PC-9 (cell line): ENCODE measurements around the gene MAGI2. TPM values are rescaled to one million over a fixed set of nuclear protein-coding genes. Genes with fewer than 3 reads are reported as not detected.

Source experiments
- BruUV-seq: library from RNA; stranded (reverse); fragments of 400-500 nt; replicated peaks from 2 replicates; lab custom pipeline; 2021; lab: Mats Ljungman, UMichigan
- CTCF ChIA-PET: fragments of 300-600 bp; sonication (Branson Sonifier 250); formaldehyde crosslinking; loops from one replicate; lab custom pipeline; 2022; ENCODE audit warnings: antibody characterized with exemption; lab: Charles Lee
- POLR2A ChIA-PET: fragments of 300-600 bp; sonication (Branson Sonifier 250); formaldehyde crosslinking; loops from one replicate; lab custom pipeline; 2022; ENCODE audit warnings: antibody characterized with exemption; ENCODE audit not compliant: unreplicated experiment; lab: Charles Lee
- DNase-seq, 2 experiments: peaks; one replicate each; pipeline versions ENCODE4 v3.0.0 to v3.0.0-alpha.2; 2015 to 2022; ENCODE audit warnings: mixed read lengths in 1 of 2
- H2AFZ ChIP-seq: fragments of 200-600 bp; sonication (generic); 2 replicates; pipeline ENCODE4 v1.8.1; 2017; ENCODE audit warnings: antibody characterized with exemption
- H3F3A ChIP-seq: fragments of 200-600 bp; sonication (generic); 2 replicates; pipeline ENCODE4 v1.8.1; 2017; ENCODE audit warnings: antibody characterized with exemption, mild to moderate bottlenecking, low read depth; ENCODE audit not compliant: insufficient read depth
- H3K27ac ChIP-seq: fragments of 200-600 bp; sonication (generic); 2 replicates; pipeline ENCODE4 v1.6.1; 2016; ENCODE audit warnings: mixed run types
- H3K27me3 ChIP-seq: fragments of 200-600 bp; sonication (generic); 2 replicates; pipeline ENCODE4 v1.6.1; 2016; ENCODE audit warnings: low read depth, mixed run types; ENCODE audit not compliant: insufficient read depth
- H3K36me3 ChIP-seq: fragments of 200-600 bp; sonication (generic); 2 replicates; pipeline ENCODE4 v1.6.1; 2016; ENCODE audit warnings: low read depth, mixed run types
- H3K4me1 ChIP-seq: fragments of 200-600 bp; sonication (generic); replicated peaks from 2 replicates; pipeline ENCODE4 v1.6.1; 2016; ENCODE audit warnings: mixed run types; ENCODE audit not compliant: insufficient read depth
- H3K4me2 ChIP-seq: fragments of 200-600 bp; sonication (generic); 2 replicates; pipeline ENCODE4 v1.6.1; 2017; ENCODE audit warnings: mixed run types
- H3K4me3 ChIP-seq: fragments of 200-600 bp; sonication (generic); 2 replicates; pipeline ENCODE4 v1.6.1; 2016; ENCODE audit warnings: mixed run types
- H3K79me2 ChIP-seq: fragments of 200-600 bp; sonication (generic); 2 replicates; pipeline ENCODE4 v1.6.1; 2017; ENCODE audit warnings: low read depth, mixed run types
- H3K9me2 ChIP-seq: fragments of 200-600 bp; sonication (generic); 2 replicates; pipeline ENCODE4 v1.8.1; 2017; ENCODE audit warnings: mild to moderate bottlenecking; ENCODE audit not compliant: insufficient read depth
- H3K9me3 ChIP-seq: fragments of 200-600 bp; sonication (generic); 2 replicates; pipeline ENCODE4 v1.8.1; 2016; ENCODE audit warnings: low read depth; ENCODE audit not compliant: insufficient read depth
- H4K20me1 ChIP-seq: fragments of 200-600 bp; sonication (generic); 2 replicates; pipeline ENCODE4 v1.8.1; 2017; ENCODE audit not compliant: insufficient read depth
- CTCF ChIP-seq: fragments of 200-600 bp; sonication (generic); conservative IDR thresholded peaks from 2 replicates; pipeline ENCODE4 v1.6.1; 2017; ENCODE audit warnings: mixed run types, antibody characterized with exemption, mild to moderate bottlenecking, moderate library complexity
- EZH2 ChIP-seq: fragments of 200-600 bp; sonication (generic); IDR thresholded peaks from 2 replicates; pipeline ENCODE4 v1.8.0; 2017; ENCODE audit warnings: antibody characterized with exemption, low read depth
- intact Hi-C: fragments of 100-400 bp; cut with micrococcal nuclease; formaldehyde crosslinking; loops from one replicate; pipeline ENCODE4 v1.10.0; 2022; ENCODE audit not compliant: unreplicated experiment
- total RNA-seq: library from RNA; stranded (reverse); gene quantifications from 2 replicates; pipeline ENCODE4 v1.2.3, GENCODE V29; 2021

The MAGI2 gene
- total RNA-seq, 1 experiment from 2014 or later, result 0.92 TPM

- H3K36me3 ChIP-seq, result no peaks in the 10 kb centered on the region
- ChIA-PET CTCF (no interaction called here), POLR2A (no interaction called here)
- TF ChIP-seq CTCF, result no peak
- no peaks in the 10 kb centered on the region for H3K9me3 ChIP-seq
- H4K20me1 ChIP-seq, result no peaks in the 10 kb centered on the region
- no TSS peak for BruUV-seq
- intact Hi-C loops, result no loop called here
- no peaks in the 10 kb centered on the region for H3K27me3 ChIP-seq
- H2AFZ ChIP-seq, result no peak overlapping the region
- H3K9me2 ChIP-seq, result peaks cover 4% of the 10 kb centered on the region; the same call in 1 of the 2 replicates
- H3K27ac ChIP-seq, result no peak overlapping the region
- no peaks in the 10 kb centered on the region for H3K4me1 ChIP-seq
- no peak overlapping the region for H3K4me3 ChIP-seq
- no peaks in the 10 kb centered on the region for H3K79me2 ChIP-seq
- H3K4me2 ChIP-seq, result no peak overlapping the region
- no peaks in the 10 kb centered on the region for H3F3A ChIP-seq
- no peak for DNase-seq
Measured at GRCh38 chr7:78254726-78255055, 1198.8 kb downstream of the MAGI2 start.

DNA sequence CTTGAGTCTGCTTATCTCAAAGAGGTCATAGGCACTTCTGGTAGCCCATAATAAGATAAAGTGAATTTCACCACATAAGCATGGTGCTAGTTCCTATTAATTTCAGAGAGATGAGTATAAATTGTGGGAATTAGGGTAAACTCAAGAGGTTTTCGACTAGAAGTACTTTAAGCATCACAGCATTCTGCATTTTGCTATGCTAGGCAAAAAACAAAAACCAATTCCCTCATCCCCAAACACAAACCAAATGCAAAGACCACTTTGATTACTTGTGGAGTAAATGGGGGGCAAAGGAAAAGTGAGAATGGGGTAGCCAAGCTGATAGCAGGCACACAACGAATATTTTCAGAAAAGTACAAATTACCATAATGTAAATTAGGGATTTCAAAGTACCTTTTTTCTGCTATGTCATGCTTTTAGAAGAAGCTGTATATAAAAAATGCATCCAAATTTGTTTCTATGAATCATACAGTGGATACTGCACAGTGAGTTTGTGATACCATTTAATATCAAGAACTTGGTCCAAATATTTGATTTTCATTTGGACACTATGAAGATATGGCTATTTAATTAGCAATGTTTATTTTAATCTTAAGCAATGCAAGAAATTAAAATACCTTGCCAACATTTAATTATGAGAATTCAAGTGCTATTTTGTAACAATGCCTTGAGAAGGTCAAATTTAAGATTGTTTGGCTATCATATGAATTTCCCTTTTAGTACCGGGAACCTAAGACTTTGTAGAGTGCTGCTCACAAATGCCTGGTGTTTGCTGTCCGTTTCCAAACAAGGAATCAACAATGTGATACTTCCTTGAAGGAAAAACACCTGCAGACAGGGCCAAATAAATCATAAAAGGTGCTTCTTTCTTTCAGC, 1199.4 kb downstream of the MAGI2 start:
- Histone ChIP-seq H3K27ac (no peak overlapping the region), H3F3A (no peaks in the 10 kb centered on the region), H3K4me1 (no peaks in the 10 kb centered on the region), H3K27me3 (no peaks in the 10 kb centered on the region), H3K36me3 (no peaks in the 10 kb centered on the region), H3K4me3 (no peak overlapping the region), H4K20me1 (no peaks in the 10 kb centered on the region), H3K9me3 (no peaks in the 10 kb centered on the region), H3K9me2 (peaks cover 4% of the 10 kb centered on the region; the same call in 1 of the 2 replicates), H2AFZ (no peak overlapping the region), H3K79me2 (no peaks in the 10 kb centered on the region), H3K4me2 (no peak overlapping the region)
- intact Hi-C loops, result no loop called here
- no TSS peak for BruUV-seq
- no peak for DNase-seq
- ChIA-PET CTCF (no interaction called here), POLR2A (no interaction called here)
- TF ChIP-seq CTCF, result no peak
- TF ChIP-seq EZH2, result no peak

DNA sequence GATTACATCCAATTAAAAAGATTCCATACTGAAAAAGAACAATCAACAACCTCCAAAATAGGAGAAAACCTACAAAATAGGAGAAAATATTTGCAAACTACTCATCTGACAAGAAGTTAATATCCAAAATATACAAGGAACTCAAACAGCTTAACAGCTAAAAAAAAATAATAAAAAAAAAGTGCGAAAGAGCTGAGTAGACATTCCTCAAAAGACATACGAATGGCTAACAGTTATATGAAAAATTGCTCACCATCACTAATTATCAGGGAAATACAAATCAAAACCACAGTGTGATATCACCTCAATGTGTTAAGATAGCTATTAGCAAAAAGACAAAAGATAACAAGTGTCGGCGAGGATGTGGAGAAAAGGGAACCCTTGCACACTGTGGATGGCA, 1204.6 kb downstream of the MAGI2 start:
- no peaks in the 10 kb centered on the region; the same call in 1 of the 2 replicates for H3K9me2 ChIP-seq
- BruUV-seq, result no TSS peak
- no peaks in the 10 kb centered on the region for H3K36me3 ChIP-seq
- no peaks in the 10 kb centered on the region for H3K4me1 ChIP-seq
- H3F3A ChIP-seq, result no peaks in the 10 kb centered on the region
- POLR2A ChIA-PET, result no interaction called here
- TF ChIP-seq CTCF (no peak), EZH2 (no peak)
- no peaks in the 10 kb centered on the region for H3K79me2 ChIP-seq
- no peak overlapping the region for H3K27ac ChIP-seq
- H2AFZ ChIP-seq, result no peak overlapping the region
- H4K20me1 ChIP-seq, result no peaks in the 10 kb centered on the region
- H3K4me2 ChIP-seq, result no peak overlapping the region
- no peak for DNase-seq
- no peaks in the 10 kb centered on the region for H3K9me3 ChIP-seq
- H3K27me3 ChIP-seq, result no peaks in the 10 kb centered on the region
- intact Hi-C loops, result no loop called here
- H3K4me3 ChIP-seq, result no peak overlapping the region
- CTCF ChIA-PET, result no interaction called here
